Measurements from ENCODE around the gene SLC6A12.

Gene SLC6A12

GRCh38 chr12:176321-177181 is 37.4 kb downstream of the SLC6A12 start:
- peak; percentile 13 for DNase-seq

GRCh38 chr12:175759-176158 is 38.2 kb downstream of the SLC6A12 start:
- no peak for DNase-seq

- DNase-seq: peak; percentile 72
Measured at GRCh38 chr12:175250-175649, 38.7 kb downstream of the SLC6A12 start.

GRCh38 chr12:174596-174995 is 39.4 kb downstream of the SLC6A12 start:
- DNase-seq: no peak

GRCh38 chr12:174124-174523 is 39.8 kb downstream of the SLC6A12 start:
- no peak for DNase-seq

GRCh38 chr12:172732-173161 is 41.2 kb downstream of the SLC6A12 start:
- no peak for DNase-seq

GRCh38 chr12:171743-172676 is 41.9 kb downstream of the SLC6A12 start:
- DNase-seq: no peak

- no peak for DNase-seq
Measured at GRCh38 chr12:171276-171675, 42.7 kb downstream of the SLC6A12 start.

GRCh38 chr12:170371-171225 is 43.4 kb downstream of the SLC6A12 start:
- no peak for DNase-seq

- DNase-seq: no peak
Measured at GRCh38 chr12:169528-170370, 44.2 kb downstream of the SLC6A12 start.

GRCh38 chr12:168763-169525 is 45.0 kb downstream of the SLC6A12 start:
- DNase-seq: no peak

- no peak for DNase-seq
Measured at GRCh38 chr12:167959-168600, 45.9 kb downstream of the SLC6A12 start.

GRCh38 chr12:166425-167075 is 47.4 kb downstream of the SLC6A12 start:
- DNase-seq: no peak

GRCh38 chr12:165862-166368 is 48.0 kb downstream of the SLC6A12 start:
- DNase-seq: no peak

- DNase-seq: peak; percentile 54
Measured at GRCh38 chr12:164207-164606, 49.8 kb downstream of the SLC6A12 start.

- no peak for DNase-seq
Measured at GRCh38 chr12:163406-163986, 50.5 kb downstream of the SLC6A12 start.

- DNase-seq: no peak
Measured at GRCh38 chr12:162467-163307, 51.3 kb downstream of the SLC6A12 start.

- DNase-seq: no peak
Measured at GRCh38 chr12:161823-162222, 52.1 kb downstream of the SLC6A12 start.
